GM23338 (cell line): Measurements from ENCODE around the gene FHOD1. TPM values are rescaled to one million over a fixed set of nuclear protein-coding genes. Genes with fewer than 3 reads are reported as not detected.

Experiments used
- ATAC-seq: fragments of 200-7000 bp; cut with Tn5 transposase; 3 replicates; pipeline ENCODE4 v1.9.1; 2020
- DNase-seq: peaks from one replicate; pipeline ENCODE4 v3.0.0-alpha.2; 2015; ENCODE audit warnings: low spot score
- H2AFZ ChIP-seq: fragments of 200-600 bp; sonication (generic); 2 replicates; pipeline ENCODE4 v1.8.0; 2016; ENCODE audit warnings: antibody characterized with exemption, mild to moderate bottlenecking, moderate library complexity
- H3F3A ChIP-seq: fragments of 200-600 bp; sonication (generic); replicated peaks from 2 replicates; pipeline ENCODE4 v1.8.0; 2017; ENCODE audit warnings: antibody characterized with exemption, mixed run types, low read depth
- H3K27ac ChIP-seq: fragments of 200-600 bp; sonication (generic); 2 replicates; pipeline ENCODE4 v1.6.1; 2016; ENCODE audit warnings: low read depth
- H3K27me3 ChIP-seq: fragments of 200-600 bp; sonication (generic); 2 replicates; pipeline ENCODE4 v1.8.0; 2016; ENCODE audit warnings: mild to moderate bottlenecking, mixed run types, moderate library complexity; ENCODE audit not compliant: insufficient read depth
- H3K36me3 ChIP-seq: fragments of 200-600 bp; sonication (generic); 2 replicates; pipeline ENCODE4 v1.8.0; 2016; ENCODE audit warnings: mild to moderate bottlenecking; ENCODE audit not compliant: insufficient read depth
- H3K4me1 ChIP-seq: fragments of 200-600 bp; sonication (generic); 2 replicates; pipeline ENCODE4 v1.8.0; 2016; ENCODE audit warnings: mild to moderate bottlenecking, moderate library complexity; ENCODE audit not compliant: insufficient read depth
- H3K4me2 ChIP-seq: fragments of 200-600 bp; sonication (generic); 2 replicates; pipeline ENCODE4 v1.7.1; 2017; ENCODE audit warnings: mixed run types
- H3K4me3 ChIP-seq: fragments of 200-600 bp; sonication (generic); 2 replicates; pipeline ENCODE4 v1.6.1; 2016; ENCODE audit warnings: mixed run types
- H3K79me2 ChIP-seq: fragments of 200-600 bp; sonication (generic); replicated peaks from 2 replicates; pipeline ENCODE4 v1.8.0; 2017; ENCODE audit warnings: mild to moderate bottlenecking; ENCODE audit not compliant: insufficient read depth
- H3K9me2 ChIP-seq: fragments of 200-600 bp; sonication (generic); 2 replicates; pipeline ENCODE4 v1.8.0; 2017; ENCODE audit not compliant: insufficient read depth
- H4K20me1 ChIP-seq: fragments of 200-600 bp; sonication (generic); replicated peaks from 2 replicates; pipeline ENCODE4 v1.8.0; 2017; ENCODE audit warnings: mild to moderate bottlenecking; ENCODE audit not compliant: insufficient read depth
- H3K27ac Mint-ChIP-seq: 2 replicates; pipeline ENCODE4 v1.8.0; 2020; ENCODE audit warnings: inconsistent platforms, mild to moderate bottlenecking, moderate library complexity, mixed read lengths
- H3K27me3 Mint-ChIP-seq: 3 replicates; pipeline ENCODE4 v1.8.0; 2022; ENCODE audit warnings: low read depth, mild to moderate bottlenecking, moderate library complexity, mixed read lengths, inconsistent platforms; ENCODE audit not compliant: insufficient read depth, poor library complexity
- H3K36me3 Mint-ChIP-seq: 3 replicates; pipeline ENCODE4 v1.8.0; 2021; ENCODE audit warnings: low read depth, mild to moderate bottlenecking, inconsistent platforms, moderate library complexity, mixed read lengths
- H3K4me1 Mint-ChIP-seq: 3 replicates; pipeline ENCODE4 v1.8.0; 2020; ENCODE audit warnings: mild to moderate bottlenecking, inconsistent platforms, mixed read lengths
- H3K4me3 Mint-ChIP-seq: 3 replicates; pipeline ENCODE4 v1.8.0; 2021; ENCODE audit warnings: moderate library complexity, mild to moderate bottlenecking, inconsistent platforms, mixed read lengths
- H3K9me3 Mint-ChIP-seq: 3 replicates; pipeline ENCODE4 v1.8.0; 2020; ENCODE audit warnings: moderate library complexity, mild to moderate bottlenecking, inconsistent platforms, mixed read lengths
- CREB1 ChIP-seq: fragments of 250-450 bp; sonication (Bioruptor Pico); IDR thresholded peaks from 2 replicates; pipeline ENCODE4 v1.5.0; 2020; ENCODE audit warnings: low read depth, mild to moderate bottlenecking, moderate library complexity
- EZH2 ChIP-seq: fragments of 200-600 bp; sonication (generic); IDR thresholded peaks from one replicate; pipeline ENCODE4 v1.8.0; 2017; ENCODE audit warnings: antibody characterized with exemption, mild to moderate bottlenecking, low read depth; ENCODE audit not compliant: unreplicated experiment
- EZH2phosphoT487 ChIP-seq: fragments of 200-600 bp; sonication (generic); IDR thresholded peaks from one replicate; pipeline ENCODE4 v1.8.1; 2018; ENCODE audit warnings: antibody characterized with exemption; ENCODE audit not compliant: unreplicated experiment
- JUNB ChIP-seq: IDR thresholded peaks from one replicate; pipeline ENCODE4 v1.6.1; 2016; ENCODE audit warnings: antibody characterized with exemption; ENCODE audit not compliant: unreplicated experiment
- NANOG ChIP-seq: IDR thresholded peaks from 2 replicates; pipeline ENCODE4 v1.6.1; 2016; ENCODE audit warnings: antibody characterized with exemption, borderline replicate concordance
- POLR2AphosphoS5 ChIP-seq: IDR thresholded peaks from 2 replicates; pipeline ENCODE4 v1.6.1; 2016; ENCODE audit warnings: antibody characterized with exemption, low read depth
- STAT1 ChIP-seq: IDR thresholded peaks from one replicate; pipeline ENCODE4 v1.6.1; 2016; ENCODE audit warnings: antibody characterized with exemption; ENCODE audit not compliant: unreplicated experiment
- ZNF114 ChIP-seq: fragments of 250-450 bp; sonication (Bioruptor Pico); IDR thresholded peaks from 2 replicates; pipeline ENCODE4 v1.5.0; 2020; ENCODE audit warnings: mild to moderate bottlenecking, moderate library complexity
- ZNF331 ChIP-seq: fragments of 250-450 bp; sonication (Bioruptor Pico); IDR thresholded peaks from 2 replicates; pipeline ENCODE4 v1.5.0; 2020; ENCODE audit warnings: low read depth, mild to moderate bottlenecking, moderate library complexity
- polyA plus RNA-seq: library from polyadenylated mRNA; unstranded; fragments of >200 nt; fragmentation: Nextera tagmentation; extraction: Ambion mirVana; gene quantifications from 2 replicates; pipeline ENCODE4 v1.2.1, GENCODE V29; 2016
- total RNA-seq: library from RNA; depleted of rRNA; stranded (reverse); fragments of >200 nt; shearing (Covaris generic); gene quantifications from 2 replicates; pipeline ENCODE4 v1.2.3, GENCODE V29; 2014
- TF ChIP-seq, protein P1 (sequence below): IDR thresholded peaks from 2 replicates; pipeline ENCODE4 v1.6.1; 2016; ENCODE audit warnings: antibody characterized with exemption
- TF ChIP-seq, protein P2 (sequence below): IDR thresholded peaks from one replicate; pipeline ENCODE4 v1.6.1; 2018; ENCODE audit warnings: antibody characterized with exemption; ENCODE audit not compliant: unreplicated experiment
- TF ChIP-seq, protein P3 (sequence below), 2 experiments: fragments of 200-600 bp in 1 of 2; sonication (generic) in 1 of 2; conservative IDR thresholded peaks; 2 replicates each; pipeline versions ENCODE4 v1.5.1 to v1.6.1; 2016 to 2017; ENCODE audit warnings: antibody characterized with exemption in 2 of 2, low read depth in 2 of 2, mild to moderate bottlenecking in 2 of 2, moderate library complexity in 1 of 2

The FHOD1 gene
- total and polyA plus RNA-seq, 2 experiments from 2014 or later = 26.2 to 52.7 TPM

DNA sequence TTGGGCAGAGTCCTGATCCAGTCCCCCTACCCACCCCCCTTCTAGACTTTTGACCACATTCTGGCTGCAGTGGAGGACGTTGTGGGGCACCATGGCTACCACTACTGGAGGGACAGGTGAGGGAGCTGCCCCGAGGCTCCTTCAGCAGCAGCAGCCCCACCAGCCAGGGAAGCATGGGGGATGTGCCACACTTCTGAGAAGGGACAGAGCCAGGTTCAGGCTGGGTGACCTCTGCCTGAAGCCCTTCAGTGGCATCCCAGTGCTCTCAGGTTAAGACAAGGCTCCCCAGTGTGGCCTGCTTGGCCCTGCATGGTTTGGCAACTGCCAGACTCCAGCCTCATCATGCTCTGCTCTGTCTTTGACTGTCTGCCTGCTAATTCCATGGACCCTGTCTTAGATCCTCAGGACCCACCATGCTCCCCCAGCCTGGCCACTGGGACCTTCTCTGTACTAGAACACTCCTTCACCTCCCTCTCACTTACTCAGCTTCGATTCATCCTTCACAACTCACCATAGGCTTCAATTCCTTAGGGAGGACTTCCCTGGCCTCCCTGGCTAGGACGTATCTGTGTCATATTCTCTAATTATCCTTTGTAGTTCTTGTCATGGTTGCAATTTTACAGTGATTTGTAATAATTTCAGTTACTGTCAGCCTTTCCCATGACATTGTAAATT, 10.3 kb upstream of the FHOD1 start:
- Histone ChIP-seq H3F3A (no peaks in the 10 kb centered on the region), H2AFZ (no peak overlapping the region), H3K79me2 (no peaks in the 10 kb centered on the region), H4K20me1 (no peaks in the 10 kb centered on the region; the same call in 1 of the 2 replicates), H3K27ac (no peak overlapping the region), H3K4me2 (no peak overlapping the region), H3K36me3 (no peaks in the 10 kb centered on the region), H3K4me3 (no peak overlapping the region), H3K27me3 (no peaks in the 10 kb centered on the region), H3K4me1 (no peaks in the 10 kb centered on the region), H3K9me2 (no peaks in the 10 kb centered on the region)
- DNase-seq (no peak), ATAC-seq (no peak)
- H3K27ac Mint-ChIP-seq = no peak overlapping the region
- peaks cover 11% of the 10 kb centered on the region for H3K27me3 Mint-ChIP-seq
- no peaks in the 10 kb centered on the region for H3K9me3 Mint-ChIP-seq
- H3K4me3 Mint-ChIP-seq = no peak overlapping the region
- TF ChIP-seq STAT1 (no peak), ZNF114 (CRISPR knock-in tag) (no peak), ZNF331 (no peak), NANOG (no peak), EZH2phosphoT487 (no peak), JUNB (no peak), CREB1 (CRISPR knock-in tag) (no peak)
- TF ChIP-seq, protein P1, sequence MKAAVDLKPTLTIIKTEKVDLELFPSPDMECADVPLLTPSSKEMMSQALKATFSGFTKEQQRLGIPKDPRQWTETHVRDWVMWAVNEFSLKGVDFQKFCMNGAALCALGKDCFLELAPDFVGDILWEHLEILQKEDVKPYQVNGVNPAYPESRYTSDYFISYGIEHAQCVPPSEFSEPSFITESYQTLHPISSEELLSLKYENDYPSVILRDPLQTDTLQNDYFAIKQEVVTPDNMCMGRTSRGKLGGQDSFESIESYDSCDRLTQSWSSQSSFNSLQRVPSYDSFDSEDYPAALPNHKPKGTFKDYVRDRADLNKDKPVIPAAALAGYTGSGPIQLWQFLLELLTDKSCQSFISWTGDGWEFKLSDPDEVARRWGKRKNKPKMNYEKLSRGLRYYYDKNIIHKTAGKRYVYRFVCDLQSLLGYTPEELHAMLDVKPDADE = no peak
- peaks cover 4% of the 10 kb centered on the region; the same call in 1 of the 3 replicates for H3K4me1 Mint-ChIP-seq
- peaks cover 5% of the 10 kb centered on the region; the same call in 2 of the 3 replicates for H3K36me3 Mint-ChIP-seq

DNA sequence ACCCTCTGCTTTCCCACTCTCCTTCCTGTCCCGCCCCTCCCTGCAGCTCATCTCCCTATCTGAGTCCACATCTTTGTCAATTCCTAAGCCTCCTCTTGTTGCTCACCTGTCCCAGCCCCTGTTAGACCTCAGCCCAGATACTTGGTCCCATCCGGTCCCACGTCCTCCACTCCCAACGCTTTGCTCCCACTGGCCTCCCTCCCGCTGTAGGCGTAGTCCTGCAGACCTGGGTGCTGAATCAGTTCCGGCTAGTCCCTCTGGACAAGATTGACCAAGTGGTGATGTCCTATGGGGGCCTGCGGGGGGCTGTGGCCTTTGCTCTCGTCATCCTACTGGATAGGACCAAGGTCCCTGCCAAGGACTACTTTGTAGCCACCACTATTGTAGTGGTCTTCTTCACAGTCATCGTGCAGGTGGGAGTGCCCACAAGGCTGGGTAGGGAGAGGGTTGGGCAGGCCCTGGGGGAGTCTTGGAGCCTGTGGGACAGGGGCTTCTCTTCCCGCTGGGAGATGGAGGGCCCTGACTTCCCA, 9.5 kb upstream of the FHOD1 start:
- no peak for DNase-seq
- Histone ChIP-seq H3K9me2 (no peaks in the 10 kb centered on the region), H3K36me3 (no peaks in the 10 kb centered on the region), H4K20me1 (no peaks in the 10 kb centered on the region; the same call in 1 of the 2 replicates), H3K4me3 (no peak overlapping the region), H2AFZ (no peak overlapping the region), H3K4me2 (no peak overlapping the region), H3K27ac (no peak overlapping the region), H3K4me1 (no peaks in the 10 kb centered on the region), H3K79me2 (no peaks in the 10 kb centered on the region), H3F3A (no peaks in the 10 kb centered on the region), H3K27me3 (no peaks in the 10 kb centered on the region)
- peaks cover 5% of the 10 kb centered on the region; the same call in 2 of the 3 replicates for H3K36me3 Mint-ChIP-seq
- H3K4me1 Mint-ChIP-seq = peaks cover 4% of the 10 kb centered on the region; the same call in 1 of the 3 replicates
- no peak overlapping the region for H3K27ac Mint-ChIP-seq
- no peak for ATAC-seq
- no peaks in the 10 kb centered on the region for H3K9me3 Mint-ChIP-seq
- H3K27me3 Mint-ChIP-seq = peaks cover 11% of the 10 kb centered on the region
- H3K4me3 Mint-ChIP-seq = no peak overlapping the region
- TF ChIP-seq EZH2phosphoT487 (no peak), CREB1 (CRISPR knock-in tag) (no peak), STAT1 (no peak), JUNB (no peak), ZNF331 (no peak), ZNF114 (CRISPR knock-in tag) (no peak), EZH2 (no peak), POLR2AphosphoS5 (no peak), NANOG (no peak)
- TF ChIP-seq, protein P2, sequence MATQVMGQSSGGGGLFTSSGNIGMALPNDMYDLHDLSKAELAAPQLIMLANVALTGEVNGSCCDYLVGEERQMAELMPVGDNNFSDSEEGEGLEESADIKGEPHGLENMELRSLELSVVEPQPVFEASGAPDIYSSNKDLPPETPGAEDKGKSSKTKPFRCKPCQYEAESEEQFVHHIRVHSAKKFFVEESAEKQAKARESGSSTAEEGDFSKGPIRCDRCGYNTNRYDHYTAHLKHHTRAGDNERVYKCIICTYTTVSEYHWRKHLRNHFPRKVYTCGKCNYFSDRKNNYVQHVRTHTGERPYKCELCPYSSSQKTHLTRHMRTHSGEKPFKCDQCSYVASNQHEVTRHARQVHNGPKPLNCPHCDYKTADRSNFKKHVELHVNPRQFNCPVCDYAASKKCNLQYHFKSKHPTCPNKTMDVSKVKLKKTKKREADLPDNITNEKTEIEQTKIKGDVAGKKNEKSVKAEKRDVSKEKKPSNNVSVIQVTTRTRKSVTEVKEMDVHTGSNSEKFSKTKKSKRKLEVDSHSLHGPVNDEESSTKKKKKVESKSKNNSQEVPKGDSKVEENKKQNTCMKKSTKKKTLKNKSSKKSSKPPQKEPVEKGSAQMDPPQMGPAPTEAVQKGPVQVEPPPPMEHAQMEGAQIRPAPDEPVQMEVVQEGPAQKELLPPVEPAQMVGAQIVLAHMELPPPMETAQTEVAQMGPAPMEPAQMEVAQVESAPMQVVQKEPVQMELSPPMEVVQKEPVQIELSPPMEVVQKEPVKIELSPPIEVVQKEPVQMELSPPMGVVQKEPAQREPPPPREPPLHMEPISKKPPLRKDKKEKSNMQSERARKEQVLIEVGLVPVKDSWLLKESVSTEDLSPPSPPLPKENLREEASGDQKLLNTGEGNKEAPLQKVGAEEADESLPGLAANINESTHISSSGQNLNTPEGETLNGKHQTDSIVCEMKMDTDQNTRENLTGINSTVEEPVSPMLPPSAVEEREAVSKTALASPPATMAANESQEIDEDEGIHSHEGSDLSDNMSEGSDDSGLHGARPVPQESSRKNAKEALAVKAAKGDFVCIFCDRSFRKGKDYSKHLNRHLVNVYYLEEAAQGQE = no peak
- TF ChIP-seq, protein P3, sequence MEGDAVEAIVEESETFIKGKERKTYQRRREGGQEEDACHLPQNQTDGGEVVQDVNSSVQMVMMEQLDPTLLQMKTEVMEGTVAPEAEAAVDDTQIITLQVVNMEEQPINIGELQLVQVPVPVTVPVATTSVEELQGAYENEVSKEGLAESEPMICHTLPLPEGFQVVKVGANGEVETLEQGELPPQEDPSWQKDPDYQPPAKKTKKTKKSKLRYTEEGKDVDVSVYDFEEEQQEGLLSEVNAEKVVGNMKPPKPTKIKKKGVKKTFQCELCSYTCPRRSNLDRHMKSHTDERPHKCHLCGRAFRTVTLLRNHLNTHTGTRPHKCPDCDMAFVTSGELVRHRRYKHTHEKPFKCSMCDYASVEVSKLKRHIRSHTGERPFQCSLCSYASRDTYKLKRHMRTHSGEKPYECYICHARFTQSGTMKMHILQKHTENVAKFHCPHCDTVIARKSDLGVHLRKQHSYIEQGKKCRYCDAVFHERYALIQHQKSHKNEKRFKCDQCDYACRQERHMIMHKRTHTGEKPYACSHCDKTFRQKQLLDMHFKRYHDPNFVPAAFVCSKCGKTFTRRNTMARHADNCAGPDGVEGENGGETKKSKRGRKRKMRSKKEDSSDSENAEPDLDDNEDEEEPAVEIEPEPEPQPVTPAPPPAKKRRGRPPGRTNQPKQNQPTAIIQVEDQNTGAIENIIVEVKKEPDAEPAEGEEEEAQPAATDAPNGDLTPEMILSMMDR (conservative IDR thresholded peaks at IDR 0.05; ENCODE audit: low read depth in 2 of 2) = no peak
- TF ChIP-seq, protein P1 = no peak
